ENCODE data around the gene ATP6V0E2. TPM values are rescaled to one million over a fixed set of nuclear protein-coding genes. Genes with fewer than 3 reads are reported as not detected.
"Not testable (repeated sequence)": the region's sequence is repeated elsewhere in the genome, so short reads cannot be mapped to it uniquely, and the experiment has no call there.

ATP6V0E2 gene
- total RNA-seq, 1 donor from 2014 or later: 26.6 TPM

- DNase-seq (ENCODE audit: low read depth): no peak
Measured at GRCh38 chr7:149878523-149878921, 4.8 kb downstream of the ATP6V0E2 start.

GRCh38 chr7:149879271-149879743 is 5.5 kb downstream of the ATP6V0E2 start:
- no peak for DNase-seq (ENCODE audit: low read depth)

DNA sequence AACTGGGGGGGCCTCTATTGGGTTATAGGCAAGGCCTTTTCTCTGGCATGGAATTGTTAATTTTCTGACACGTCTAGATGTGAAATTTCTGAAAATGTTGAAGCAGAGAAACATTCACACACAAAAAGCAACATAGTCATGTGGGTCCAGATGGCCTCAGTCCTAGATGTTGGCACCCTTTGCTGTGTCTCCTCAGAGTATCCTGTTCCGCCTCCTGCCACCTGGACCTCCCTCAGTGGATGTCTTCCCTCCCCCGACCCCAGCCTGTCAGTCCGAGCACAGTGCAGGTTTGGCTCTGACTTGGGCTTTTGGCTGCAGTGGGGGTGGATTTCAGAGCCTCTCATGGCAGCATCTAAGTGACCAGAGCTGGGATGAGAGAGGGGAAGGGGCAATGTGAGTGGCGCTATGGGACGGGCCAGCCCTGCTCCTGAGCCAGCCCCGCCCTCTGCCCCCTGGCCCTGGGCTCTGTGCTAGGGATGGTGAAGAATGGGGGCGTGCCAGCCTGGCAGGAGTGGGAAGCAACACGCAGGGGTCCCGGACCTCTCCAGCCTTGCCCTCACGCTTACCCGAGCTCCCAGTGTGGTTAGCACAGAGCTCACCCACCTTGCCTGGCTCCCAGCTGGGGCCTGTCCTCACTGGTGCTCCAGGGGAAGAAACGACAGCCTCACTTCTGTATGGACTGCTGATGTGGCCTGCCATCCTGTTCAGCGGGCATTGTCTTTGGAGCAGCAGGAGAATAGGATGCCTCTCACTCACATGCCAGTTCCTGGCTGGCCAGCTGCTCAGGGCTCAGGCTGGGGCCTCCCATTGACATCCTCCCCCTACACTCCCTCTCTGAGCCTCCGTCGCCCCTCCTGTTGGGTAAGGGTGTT is 6.2 kb downstream of the ATP6V0E2 start:
- DNase-seq (ENCODE audit: low read depth): peak; percentile 13

GRCh38 chr7:149880638-149881311 is 7.0 kb downstream of the ATP6V0E2 start:
- DNase-seq (ENCODE audit: low read depth): peak; percentile 12

GRCh38 chr7:149881328-149882247 is 7.8 kb downstream of the ATP6V0E2 start:
- no peak for DNase-seq (ENCODE audit: low read depth)

GRCh38 chr7:149882248-149883047 is 8.7 kb downstream of the ATP6V0E2 start:
- DNase-seq (ENCODE audit: low read depth): peak; percentile 78

GRCh38 chr7:149883048-149883438 is 9.3 kb downstream of the ATP6V0E2 start:
- DNase-seq (ENCODE audit: low read depth): no peak

GRCh38 chr7:149883452-149883861 is 9.7 kb downstream of the ATP6V0E2 start:
- peak; percentile 85 for DNase-seq (ENCODE audit: low read depth)

DNA sequence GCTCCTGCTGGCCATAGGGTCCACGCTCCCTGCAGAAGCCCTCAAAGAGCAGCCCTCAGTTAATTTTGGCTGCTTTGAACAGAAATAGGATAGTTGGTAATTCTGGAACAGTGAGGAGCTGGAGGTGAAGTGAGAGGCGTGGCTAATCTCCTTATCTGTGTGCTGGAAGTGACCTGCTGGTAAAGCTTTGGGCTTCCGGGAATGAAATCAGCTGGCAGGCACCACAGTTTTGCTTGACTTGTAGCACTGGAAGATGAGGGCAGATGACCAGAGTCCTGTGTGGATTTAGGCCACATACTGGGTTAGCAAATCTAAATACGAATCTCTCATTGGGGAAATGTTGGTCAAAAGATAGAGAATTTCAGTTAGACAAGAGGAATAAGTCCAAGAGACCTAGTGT is 10.2 kb downstream of the ATP6V0E2 start:
- peak; percentile 23 for DNase-seq (ENCODE audit: low read depth)

DNA sequence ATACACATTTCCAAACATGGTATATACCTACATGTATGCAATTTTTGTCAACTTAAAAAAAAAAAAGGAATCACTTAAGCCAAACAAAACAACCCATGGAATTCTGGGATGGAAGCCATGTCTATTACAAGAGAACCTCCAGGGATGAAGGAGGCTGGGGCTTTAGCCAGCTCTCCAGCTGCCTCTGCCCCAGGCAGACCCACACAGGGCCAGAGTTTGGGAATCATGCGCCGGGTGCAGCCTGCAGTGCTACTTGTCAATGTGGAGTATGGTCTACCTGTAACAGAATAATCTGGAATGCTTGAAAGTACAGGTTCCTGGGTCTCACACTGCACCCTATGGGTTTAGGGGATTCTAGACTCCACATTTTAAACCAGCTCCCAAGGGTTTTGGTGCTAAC is 10.8 kb downstream of the ATP6V0E2 start:
- DNase-seq (ENCODE audit: low read depth): peak; percentile 51

DNA sequence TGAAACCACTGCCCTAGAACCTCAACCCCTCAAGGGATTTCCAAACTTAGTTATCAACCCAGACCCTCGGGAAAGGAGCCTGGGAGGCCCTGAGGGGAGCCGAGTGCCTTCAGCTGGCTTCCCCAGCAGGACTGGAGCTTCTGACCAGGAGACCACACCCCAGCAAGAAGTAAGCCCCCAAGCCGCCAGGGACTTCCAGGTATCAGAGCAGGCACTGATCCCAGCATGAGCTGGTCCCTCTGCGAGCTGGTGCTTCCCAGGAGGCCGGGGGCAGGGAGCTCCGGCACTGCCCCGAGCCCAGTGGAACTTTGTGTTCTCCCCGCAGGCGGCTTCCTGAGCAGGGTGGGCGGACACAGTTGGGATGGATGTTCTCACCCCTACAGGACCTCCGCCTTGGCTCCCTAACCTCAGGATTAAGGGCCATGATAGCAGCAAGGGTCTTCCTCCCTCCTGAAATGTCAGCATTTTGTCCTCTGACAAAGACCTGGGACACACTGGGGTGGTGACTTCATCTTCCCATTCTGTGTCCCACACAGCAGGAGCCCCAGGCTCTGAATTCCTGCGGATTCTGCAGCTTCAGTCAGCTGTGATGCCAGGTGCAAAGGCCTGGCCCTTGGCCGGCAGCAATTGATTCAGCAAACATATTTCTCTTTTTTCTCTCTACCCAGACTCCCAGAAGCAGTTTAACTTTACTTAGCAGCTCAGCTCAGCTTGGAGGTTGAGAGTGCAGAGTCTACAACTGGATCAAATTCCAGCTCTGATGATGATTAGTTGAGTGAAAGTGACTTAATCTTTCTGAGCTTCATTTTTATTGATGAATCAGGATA is 11.6 kb downstream of the ATP6V0E2 start:
- DNase-seq (ENCODE audit: low read depth): peak; percentile 98

DNA sequence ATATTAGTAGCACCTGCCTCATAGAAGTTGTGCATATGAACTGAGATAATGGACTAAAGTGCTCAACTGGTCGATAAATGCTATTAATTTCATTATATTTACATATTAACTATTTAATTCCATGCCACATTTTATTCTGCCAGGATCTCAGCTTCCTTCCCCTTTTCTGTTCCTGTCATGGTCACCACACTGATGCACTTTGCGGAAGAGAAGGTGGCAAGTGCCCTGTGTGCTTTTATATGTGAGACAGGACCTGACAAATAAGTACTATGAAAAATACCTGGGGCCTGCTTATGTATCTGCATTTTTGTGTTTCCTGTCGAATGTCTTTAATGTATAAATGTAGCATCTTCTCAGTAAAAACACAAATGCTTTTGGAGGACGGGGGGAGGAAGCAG is 12.2 kb downstream of the ATP6V0E2 start:
- no peak for DNase-seq (ENCODE audit: low read depth)

DNA sequence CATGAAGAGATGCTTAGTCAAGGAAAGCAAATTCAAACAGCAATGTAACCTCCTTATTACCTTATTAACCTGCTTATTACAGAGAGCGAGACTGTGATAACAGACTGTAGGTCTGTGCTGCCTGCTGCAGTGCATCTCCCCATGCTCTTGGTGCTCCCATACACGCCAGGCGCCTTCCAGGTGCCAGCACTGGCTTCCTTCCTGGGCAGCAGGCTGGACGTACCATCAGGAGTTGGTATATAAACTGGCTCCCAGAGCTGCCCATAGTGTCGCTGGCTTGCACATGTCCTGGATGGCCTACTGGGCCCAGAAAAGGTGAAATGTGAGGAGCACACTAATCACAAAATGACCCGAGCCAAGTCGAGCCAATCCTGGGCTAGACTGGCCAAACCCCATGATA is 13.5 kb downstream of the ATP6V0E2 start:
- DNase-seq (ENCODE audit: low read depth): no peak

DNA sequence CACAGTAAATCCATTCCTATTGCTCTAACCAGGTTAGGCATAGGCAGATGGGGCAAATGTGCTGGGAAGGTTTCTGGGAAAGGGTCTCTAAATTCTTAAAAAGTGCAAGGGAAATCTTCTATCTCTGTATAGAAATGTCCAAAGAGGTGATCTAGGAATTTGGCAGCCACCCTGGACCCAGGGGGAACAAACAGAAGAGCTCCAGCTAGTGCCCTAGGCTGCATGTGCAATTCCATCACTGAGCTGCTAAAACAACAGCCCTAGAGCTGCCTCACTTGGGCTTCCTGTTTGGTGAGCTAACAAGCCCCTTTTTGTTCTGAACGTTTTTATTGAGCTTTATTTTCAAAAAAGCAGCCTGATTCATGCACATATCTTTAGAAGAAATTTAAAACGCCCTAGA is 16.9 kb downstream of the ATP6V0E2 start:
- not testable (repeated sequence) for DNase-seq (ENCODE audit: low read depth)

GRCh38 chr7:149894957-149895356 is 21.2 kb downstream of the ATP6V0E2 start:
- DNase-seq (ENCODE audit: low read depth): not testable (repeated sequence)

GRCh38 chr7:149907776-149908376 is 34.1 kb downstream of the ATP6V0E2 start:
- not testable (repeated sequence) for DNase-seq (ENCODE audit: low read depth)

- not testable (repeated sequence) for DNase-seq (ENCODE audit: low read depth)
Measured at GRCh38 chr7:149910219-149910618, 36.5 kb downstream of the ATP6V0E2 start.

DNA sequence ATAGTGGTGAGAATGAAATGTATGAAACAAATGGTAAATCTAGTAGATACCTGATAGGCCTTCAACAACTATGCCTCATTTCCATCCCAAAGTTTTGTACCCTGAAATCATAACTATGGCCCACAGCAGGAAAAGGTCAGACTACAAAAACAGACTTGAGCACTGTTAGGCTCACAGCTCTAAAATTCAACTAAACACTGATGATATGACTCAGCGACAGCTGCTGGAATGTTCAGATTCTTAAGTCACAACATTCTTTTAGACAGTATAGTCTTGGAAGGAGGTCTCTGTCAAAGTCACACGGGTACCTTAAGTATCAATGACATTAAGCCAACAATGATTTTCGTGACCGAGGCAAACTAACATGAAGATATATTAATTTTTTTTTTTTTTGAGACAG is 38.4 kb downstream of the ATP6V0E2 start:
- DNase-seq (ENCODE audit: low read depth): peak; percentile 71

GRCh38 chr7:149926414-149926813 is 52.6 kb downstream of the ATP6V0E2 start:
- not testable (repeated sequence) for DNase-seq (ENCODE audit: low read depth)

All from myocyte (in vitro differentiated cells).